Stimulated activated CD4-positive, alpha-beta T cell treated with anti-CD3 and anti-CD28 coated beads, Interleukin-4, amount 100 ng/mL, for 48 hours (primary cell): Measurements from ENCODE around the gene GFOD1.
"Not testable (repeated sequence)": the region's sequence is repeated elsewhere in the genome, so short reads cannot be mapped to it uniquely, and the experiment has no call there.

ENCODE experiments used
- DNase-seq, 2 donors: peaks; one replicate each; pipeline ENCODE4 v3.0.0-alpha.2; 2020; ENCODE audit warnings: low read depth in 2 of 2

Gene GFOD1

DNA sequence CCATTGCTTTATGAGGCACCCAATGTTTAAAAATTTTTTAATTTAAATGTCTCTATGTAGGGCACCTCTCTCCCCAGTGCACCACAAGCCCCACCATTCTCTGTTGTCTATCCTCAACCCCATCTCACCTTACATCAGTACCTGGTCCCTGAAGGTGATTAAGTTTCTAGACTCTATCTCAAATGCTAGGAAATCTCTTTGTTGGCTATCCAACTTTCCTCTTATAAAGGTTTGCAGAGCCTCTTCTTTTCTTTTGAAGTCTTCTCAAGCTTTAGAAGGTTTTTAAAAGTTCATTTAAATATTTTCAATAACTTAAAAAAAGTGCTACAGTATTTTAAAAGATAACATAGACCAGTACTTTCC, 82.5 kb downstream of the GFOD1 start:
- no peak for DNase-seq

- DNase-seq, result no peak
Measured at GRCh38 chr6:13404228-13404891, 83.0 kb downstream of the GFOD1 start.

DNA sequence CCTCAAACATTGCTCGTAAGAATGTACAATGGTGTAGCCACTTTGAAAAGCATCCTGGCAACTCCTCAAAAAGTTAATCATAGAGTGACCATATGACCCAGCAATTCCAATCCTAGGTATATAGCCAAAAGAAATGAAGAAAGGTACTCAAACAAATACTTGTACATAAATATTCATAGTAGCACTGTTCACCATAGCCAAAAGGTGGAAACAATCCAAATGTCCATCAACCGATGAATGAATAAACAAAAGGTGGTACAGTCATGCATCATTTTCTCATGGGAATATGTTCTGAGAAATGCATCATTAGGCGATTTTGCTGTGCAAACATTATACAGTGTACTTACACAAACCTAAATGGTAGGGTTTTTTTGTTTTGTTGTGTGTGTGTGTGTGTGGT, 84.7 kb downstream of the GFOD1 start:
- no peak for DNase-seq

DNA sequence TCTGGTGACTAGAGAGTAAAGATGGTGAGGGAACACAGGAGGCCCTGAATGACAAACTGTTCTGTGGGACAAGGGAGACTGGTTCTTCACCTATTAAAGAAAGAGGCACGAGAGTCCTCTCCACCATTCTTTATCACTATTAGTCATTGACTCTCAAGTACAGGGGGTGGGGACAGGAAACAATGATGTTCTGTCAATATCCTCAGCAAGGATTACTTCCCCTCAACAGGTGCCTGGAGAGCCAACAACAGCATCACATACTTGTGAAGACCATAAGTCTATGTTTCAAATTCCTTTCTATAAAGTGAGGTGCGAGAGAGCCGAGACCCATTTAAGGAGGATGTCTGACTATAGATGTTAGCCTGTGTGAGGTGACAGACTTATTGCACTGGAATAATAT, 86.6 kb downstream of the GFOD1 start:
- no peak for DNase-seq

DNA sequence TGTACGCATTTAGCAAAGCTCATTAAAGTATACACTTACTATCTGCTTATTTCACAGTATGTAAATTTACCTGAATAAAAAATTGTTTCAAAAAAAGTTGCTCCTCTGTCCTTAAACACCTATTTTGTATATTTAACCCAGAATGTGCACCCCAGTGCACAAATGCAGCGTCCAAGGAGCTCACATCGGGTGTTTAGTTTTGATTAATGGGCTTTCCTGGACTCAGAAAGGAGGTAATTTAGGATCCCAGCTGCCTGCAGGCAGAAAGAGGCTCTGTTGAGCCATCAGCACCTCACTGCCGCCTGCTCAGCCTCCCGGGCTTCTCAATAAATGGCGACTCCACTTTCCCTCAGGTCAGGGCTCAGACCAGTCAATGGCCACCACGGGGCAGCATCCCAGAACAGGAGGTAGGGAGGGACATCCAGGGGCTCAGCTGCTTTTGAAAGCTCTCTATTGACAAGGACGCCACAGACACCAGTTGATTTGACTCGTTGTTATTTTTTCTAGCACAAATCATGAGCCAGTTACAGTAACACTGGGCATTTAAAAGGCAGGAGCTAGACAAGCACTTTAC, 88.9 kb downstream of the GFOD1 start:
- no peak for DNase-seq

DNA sequence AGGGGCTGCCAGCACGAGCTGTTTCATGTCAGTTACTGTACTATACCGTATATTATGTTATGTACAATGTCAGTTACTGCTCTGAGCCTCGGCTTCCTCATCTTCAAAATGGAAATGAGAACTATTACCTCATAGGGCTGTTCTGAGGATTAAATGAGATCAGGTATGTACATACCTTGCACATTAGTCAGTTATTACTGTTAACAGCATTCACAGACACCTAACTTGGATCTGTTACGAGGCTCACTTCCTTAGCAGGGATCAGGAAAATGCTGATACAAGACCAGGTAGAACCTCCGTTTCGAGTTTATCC, 89.4 kb downstream of the GFOD1 start:
- no peak for DNase-seq

- no peak for DNase-seq
Measured at GRCh38 chr6:13397359-13398068, 89.9 kb downstream of the GFOD1 start.

DNA sequence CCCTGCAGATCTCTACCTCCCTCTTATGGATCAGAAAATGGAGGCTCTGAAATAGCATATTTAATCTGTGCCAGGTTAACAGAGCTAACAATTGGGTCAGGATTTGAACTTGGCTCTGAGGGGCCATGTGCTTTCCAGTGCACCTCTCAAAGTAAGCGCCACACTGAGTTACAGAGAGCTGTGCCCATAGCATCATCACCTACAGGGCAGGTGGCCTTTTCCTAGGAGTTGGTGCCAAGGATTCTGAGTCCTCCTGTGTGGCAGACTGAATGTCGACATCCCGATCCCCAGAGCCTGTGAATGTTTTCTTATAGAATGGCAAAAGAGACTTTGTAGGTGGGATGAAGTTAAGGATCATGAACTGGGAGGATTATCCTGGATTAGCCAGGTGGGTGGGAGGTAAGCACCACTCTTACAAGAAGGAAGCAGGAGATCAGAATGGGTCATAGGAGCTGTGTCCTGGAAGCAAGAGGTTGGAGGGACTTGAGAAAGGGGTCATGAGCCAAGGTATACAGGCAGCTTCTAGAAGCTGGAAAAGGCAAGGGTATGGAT, 91.1 kb downstream of the GFOD1 start:
- DNase-seq, result no peak

- DNase-seq, result no peak
Measured at GRCh38 chr6:13395272-13396237, 91.8 kb downstream of the GFOD1 start.

DNA sequence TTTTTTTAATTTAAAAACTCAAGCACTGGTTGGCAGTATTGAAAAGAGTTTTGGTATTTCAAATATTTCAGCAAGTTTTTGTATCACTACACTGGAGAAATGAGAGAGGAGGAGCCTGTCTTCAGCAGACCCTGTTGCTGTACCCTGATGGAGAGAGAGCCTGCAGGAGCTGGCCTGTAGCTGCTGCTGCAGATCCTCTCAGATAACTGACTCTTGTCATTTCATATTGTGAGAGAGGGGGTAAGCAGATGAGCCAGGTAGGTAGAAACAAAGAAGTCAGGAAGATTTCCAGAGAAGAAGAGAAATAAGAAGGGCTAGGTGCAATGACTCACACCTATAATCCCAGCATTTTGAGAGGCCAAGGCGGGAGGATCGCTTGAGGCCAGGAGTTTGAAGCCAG, 94.9 kb downstream of the GFOD1 start:
- no peak for DNase-seq

DNA sequence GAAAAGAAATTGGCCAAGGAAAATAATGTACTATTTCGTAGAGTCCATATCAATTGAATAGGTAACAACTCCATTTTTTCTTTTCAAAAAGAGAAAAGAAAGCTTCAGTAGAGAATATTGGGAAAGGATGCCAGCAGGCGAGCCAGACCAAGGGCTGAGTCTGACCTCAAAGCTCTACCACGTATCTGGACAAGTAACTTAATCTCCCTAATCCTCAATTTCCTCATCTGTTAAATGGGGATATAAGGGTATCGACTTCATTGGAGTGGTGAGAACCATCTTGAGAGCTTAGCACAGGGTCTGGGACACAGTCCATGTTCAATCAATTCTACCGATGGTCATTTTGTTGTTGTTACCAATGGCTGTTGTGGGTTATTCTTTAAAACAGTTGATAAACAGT, 95.9 kb downstream of the GFOD1 start:
- DNase-seq, result no peak

GRCh38 chr6:13390658-13391057, 96.7 kb downstream of the GFOD1 start:
- DNase-seq, result no peak

DNA sequence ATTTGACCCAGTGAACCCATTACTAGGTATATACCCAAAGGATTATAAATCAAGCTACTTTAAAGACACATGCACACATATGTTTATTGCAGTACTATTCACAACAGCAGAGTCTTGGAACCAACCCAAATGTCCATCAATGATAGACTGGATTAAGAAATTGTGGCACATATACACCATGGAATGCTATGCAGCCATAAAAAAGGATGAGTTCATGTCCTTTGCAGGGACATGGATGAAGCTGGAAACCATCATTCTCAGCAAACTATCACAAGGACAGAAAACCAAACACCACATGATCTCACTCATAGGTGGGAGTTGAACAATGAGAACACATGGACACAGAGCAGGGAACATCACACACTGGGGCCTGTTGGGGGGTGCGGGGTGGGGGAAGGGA, 98.2 kb downstream of the GFOD1 start:
- not testable (repeated sequence) for DNase-seq

GRCh38 chr6:13388769-13389168, 98.6 kb downstream of the GFOD1 start:
- DNase-seq, result not testable (repeated sequence)

GRCh38 chr6:13384966-13385365, 102.4 kb downstream of the GFOD1 start:
- DNase-seq, result no peak

- DNase-seq, result no peak
Measured at GRCh38 chr6:13384506-13384905, 102.9 kb downstream of the GFOD1 start.

DNA sequence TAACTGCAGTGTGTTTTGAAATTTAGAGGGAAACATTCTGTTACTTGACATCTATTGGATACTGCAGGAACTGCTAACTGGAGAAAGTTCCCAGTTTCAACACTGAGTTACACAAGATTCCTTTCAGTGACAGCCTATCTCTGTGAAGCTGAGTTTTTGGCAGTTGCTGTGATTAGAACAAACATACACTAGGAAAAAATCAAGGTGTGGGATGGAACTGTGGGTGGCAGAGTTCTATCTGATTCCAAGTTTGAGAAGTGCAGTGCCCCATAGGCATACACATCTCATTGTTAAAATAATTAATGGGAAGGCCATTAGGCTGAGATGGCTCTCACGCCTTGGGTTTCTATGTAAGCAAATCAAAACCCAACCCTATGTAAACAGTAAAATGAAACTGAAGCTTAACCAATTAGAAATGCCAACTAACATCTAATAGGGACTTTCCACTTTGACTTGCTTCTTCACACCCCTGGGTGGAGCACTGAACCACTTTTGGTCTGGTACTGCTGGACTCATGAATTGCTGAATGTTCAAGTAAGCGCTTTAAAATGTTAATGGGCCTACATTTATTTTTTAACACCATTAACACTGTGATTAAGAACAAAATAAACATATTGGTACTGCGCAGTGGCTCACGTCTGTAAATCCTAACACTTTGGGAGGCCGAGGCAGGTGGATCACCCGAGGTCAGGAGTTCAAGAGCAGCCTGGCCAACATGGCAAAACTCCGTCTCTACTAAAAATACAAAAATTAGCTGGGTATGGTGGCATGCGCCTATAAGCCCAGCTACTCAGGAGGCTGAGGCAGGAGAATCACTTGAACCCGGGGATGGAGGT, 103.9 kb downstream of the GFOD1 start:
- no peak for DNase-seq

DNA sequence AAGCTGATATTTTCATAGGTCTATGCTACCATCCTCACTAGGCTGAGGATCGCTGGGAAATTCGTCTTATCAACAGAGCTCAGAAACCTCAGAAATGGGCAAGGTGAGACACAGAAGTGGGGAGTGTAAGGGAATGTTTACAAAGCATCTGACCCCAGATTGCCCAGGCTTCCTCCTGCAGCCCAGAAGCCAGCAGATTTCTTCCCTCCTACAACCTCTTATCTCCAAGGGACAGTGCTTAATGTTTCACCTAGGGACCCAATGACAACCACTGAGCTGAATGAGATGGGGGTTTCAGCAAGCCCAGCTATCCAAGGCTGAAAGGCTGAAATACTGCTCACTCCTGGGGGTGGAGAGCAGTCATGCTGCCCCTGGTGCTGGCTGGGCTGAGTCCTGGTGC, 106.6 kb downstream of the GFOD1 start:
- no peak for DNase-seq

- no peak for DNase-seq
Measured at GRCh38 chr6:13378669-13379590, 108.5 kb downstream of the GFOD1 start.
